HCT116 (cell line): ENCODE data around the gene PRKCZ.

Experiments used
- EGR1 ChIP-seq: IDR thresholded peaks from 2 replicates; pipeline ENCODE4 v1.6.1; 2012; ENCODE audit warnings: low read depth
- ELF1 ChIP-seq: IDR thresholded peaks from 2 replicates; pipeline ENCODE4 v1.6.1; 2012; ENCODE audit warnings: low read depth, borderline replicate concordance
- SIN3A ChIP-seq: IDR thresholded peaks from 2 replicates; pipeline ENCODE4 v1.6.1; 2012; ENCODE audit warnings: low read depth
- SP1 ChIP-seq: IDR thresholded peaks from 2 replicates; pipeline ENCODE4 v1.6.1; 2012; ENCODE audit warnings: low read depth
- ZBTB33 ChIP-seq: IDR thresholded peaks from 2 replicates; pipeline ENCODE4 v1.6.1; 2011; ENCODE audit warnings: mild to moderate bottlenecking, low read length, moderate library complexity; ENCODE audit not compliant: insufficient replicate concordance; ENCODE audit errors: extremely low read depth
- TF ChIP-seq, protein P1 (sequence below), 3 experiments: fragments of 200-600 bp in 1 of 3; sonication (generic) in 1 of 3; IDR thresholded peaks in 2 of 3; conservative IDR thresholded peaks in 1 of 3; 2 replicates each; pipeline ENCODE4 v1.5.1; 2012 to 2017; ENCODE audit warnings: low read depth in 2 of 3, low read length in 2 of 3, antibody characterized with exemption in 1 of 3, borderline replicate concordance in 1 of 3, control low read depth in 1 of 3, mild to moderate bottlenecking in 1 of 3, mixed read lengths in 1 of 3, mixed run types in 1 of 3, moderate library complexity in 1 of 3; ENCODE audit not compliant: insufficient read depth in 1 of 3

DNA sequence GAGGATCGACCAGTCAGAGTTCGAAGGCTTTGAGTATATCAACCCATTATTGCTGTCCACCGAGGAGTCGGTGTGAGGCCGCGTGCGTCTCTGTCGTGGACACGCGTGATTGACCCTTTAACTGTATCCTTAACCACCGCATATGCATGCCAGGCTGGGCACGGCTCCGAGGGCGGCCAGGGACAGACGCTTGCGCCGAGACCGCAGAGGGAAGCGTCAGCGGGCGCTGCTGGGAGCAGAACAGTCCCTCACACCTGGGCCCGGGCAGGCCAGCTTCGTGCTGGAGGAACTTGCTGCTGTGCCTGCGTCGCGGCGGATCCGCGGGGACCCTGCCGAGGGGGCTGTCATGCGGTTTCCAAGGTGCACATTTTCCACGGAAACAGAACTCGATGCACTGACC is 134.7 kb downstream of the PRKCZ start:
- TF ChIP-seq, protein P1, sequence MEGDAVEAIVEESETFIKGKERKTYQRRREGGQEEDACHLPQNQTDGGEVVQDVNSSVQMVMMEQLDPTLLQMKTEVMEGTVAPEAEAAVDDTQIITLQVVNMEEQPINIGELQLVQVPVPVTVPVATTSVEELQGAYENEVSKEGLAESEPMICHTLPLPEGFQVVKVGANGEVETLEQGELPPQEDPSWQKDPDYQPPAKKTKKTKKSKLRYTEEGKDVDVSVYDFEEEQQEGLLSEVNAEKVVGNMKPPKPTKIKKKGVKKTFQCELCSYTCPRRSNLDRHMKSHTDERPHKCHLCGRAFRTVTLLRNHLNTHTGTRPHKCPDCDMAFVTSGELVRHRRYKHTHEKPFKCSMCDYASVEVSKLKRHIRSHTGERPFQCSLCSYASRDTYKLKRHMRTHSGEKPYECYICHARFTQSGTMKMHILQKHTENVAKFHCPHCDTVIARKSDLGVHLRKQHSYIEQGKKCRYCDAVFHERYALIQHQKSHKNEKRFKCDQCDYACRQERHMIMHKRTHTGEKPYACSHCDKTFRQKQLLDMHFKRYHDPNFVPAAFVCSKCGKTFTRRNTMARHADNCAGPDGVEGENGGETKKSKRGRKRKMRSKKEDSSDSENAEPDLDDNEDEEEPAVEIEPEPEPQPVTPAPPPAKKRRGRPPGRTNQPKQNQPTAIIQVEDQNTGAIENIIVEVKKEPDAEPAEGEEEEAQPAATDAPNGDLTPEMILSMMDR (IDR thresholded peaks at IDR 0.05 in 2 of 3, conservative IDR thresholded peaks at IDR 0.05 in 1 of 3; ENCODE audit: borderline replicate concordance in 1 of 3, insufficient read depth in 1 of 3, low read depth in 2 of 3, low read length in 2 of 3): no peak
- no peak for TF ChIP-seq ZBTB33
- TF ChIP-seq EGR1: no peak
- TF ChIP-seq ELF1: no peak
- no peak for TF ChIP-seq SP1
- TF ChIP-seq SIN3A: no peak
